Vagina (tissue), 2 donors: ENCODE data around the gene RBP2. TPM values are rescaled to one million over a fixed set of nuclear protein-coding genes. Genes with fewer than 3 reads are reported as not detected.

Experiments
- DNase-seq, 2 donors: peaks; one replicate each; pipeline ENCODE4 v3.0.0-alpha.2; 2017; ENCODE audit errors: extremely low spot score in 2 of 2
- H3K27ac ChIP-seq: fragments of 200-600 bp; sonication (generic); one replicate; pipeline ENCODE4 v1.5.1; 2019
- H3K27me3 ChIP-seq: fragments of 200-600 bp; sonication (generic); one replicate; pipeline ENCODE4 v1.5.1; 2019
- H3K36me3 ChIP-seq, 2 donors: fragments of 200-600 bp; sonication (generic); one replicate each; pipeline ENCODE4 v1.5.1; 2017 to 2019
- H3K4me1 ChIP-seq: fragments of 200-600 bp; sonication (generic); one replicate; pipeline ENCODE4 v1.5.1; 2019
- H3K4me3 ChIP-seq, 2 donors: fragments of 200-600 bp; sonication (generic); 1 replicate in 1 of 2; 2 replicates in 1 of 2; pipeline ENCODE4 v1.5.1; 2016 to 2019
- H3K9me3 ChIP-seq: fragments of 200-600 bp; sonication (generic); one replicate; pipeline ENCODE4 v1.5.1; 2019
- CTCF ChIP-seq, 3 experiments: fragments of 450-650 bp in 2 of 3; fragments of 200-600 bp in 1 of 3; sonication (generic) in 1 of 3; IDR thresholded peaks; one replicate each; pipeline ENCODE4 v1.5.1; 2017 to 2019; ENCODE audit warnings: antibody characterized with exemption in 3 of 3, mild to moderate bottlenecking in 2 of 3, moderate library complexity in 2 of 3
- POLR2A ChIP-seq, 2 donors: fragments of 450-650 bp; IDR thresholded peaks; one replicate each; pipeline ENCODE4 v1.6.1; 2017; ENCODE audit warnings: antibody characterized with exemption in 2 of 2, mild to moderate bottlenecking in 2 of 2, moderate library complexity in 2 of 2
- POLR2AphosphoS5 ChIP-seq, 2 donors: sonication (generic); formaldehyde crosslinking; IDR thresholded peaks; one replicate each; pipeline ENCODE4 v1.9.0; 2017; ENCODE audit warnings: antibody characterized with exemption in 2 of 2, mild to moderate bottlenecking in 2 of 2, low read depth in 1 of 2; ENCODE audit not compliant: insufficient read depth in 1 of 2
- intact Hi-C: fragments of 100-400 bp; cut with DNase I; formaldehyde crosslinking; loops from one replicate; pipeline ENCODE4 v1.15.1; 2023
- total RNA-seq: library from RNA; depleted of rRNA; stranded (reverse); fragments of >200 nt; gene quantifications from one replicate; pipeline ENCODE4 v1.2.3, GENCODE V29; 2016

Gene RBP2
- total RNA-seq, 1 donor from 2014 or later = not detected

DNA sequence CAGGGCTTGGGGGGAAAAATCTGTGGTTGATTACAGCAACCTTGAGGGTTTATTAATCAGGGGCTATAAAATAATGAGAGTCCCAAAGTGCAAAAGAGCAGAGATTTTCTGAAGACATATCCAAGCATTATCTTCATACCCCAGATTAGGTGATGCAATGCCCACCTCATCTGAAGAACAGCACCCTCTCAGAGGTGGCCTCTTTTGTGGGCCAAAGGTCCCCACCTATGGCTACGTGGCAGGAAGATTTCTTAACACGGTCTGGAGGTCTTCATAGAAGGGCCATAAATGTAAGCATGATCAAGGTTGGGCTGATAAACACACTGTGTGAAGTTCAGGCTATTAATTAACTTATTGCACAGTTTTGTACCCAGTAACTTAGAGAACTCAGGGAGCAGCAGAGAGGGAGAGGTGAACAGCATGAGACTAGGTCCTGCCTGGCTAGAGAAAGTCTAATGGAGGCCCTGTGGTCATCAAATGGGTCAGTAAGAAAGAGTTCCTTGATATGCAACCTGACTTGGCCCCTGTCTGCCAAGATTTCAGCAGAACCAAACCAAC, 29.6 kb upstream of the RBP2 start:
- intact Hi-C loops = no loop called here
- H3K36me3 ChIP-seq = no peaks in the 10 kb centered on the region
- H3K9me3 ChIP-seq = no peaks in the 10 kb centered on the region
- H3K27me3 ChIP-seq = no peaks in the 10 kb centered on the region
- no peaks in the 10 kb centered on the region for H3K4me1 ChIP-seq
- no peak overlapping the region for H3K27ac ChIP-seq
- TF ChIP-seq POLR2AphosphoS5 (IDR thresholded peaks at IDR 0.05; ENCODE audit: insufficient read depth in 1 of 2, low read depth in 1 of 2) (no peak), CTCF (IDR thresholded peaks at IDR 0.05) (no peak), POLR2A (IDR thresholded peaks at IDR 0.05) (no peak)
- DNase-seq = no peak
- H3K4me3 ChIP-seq = no peak overlapping the region

GRCh38 chr3:139499536-139499935, 23.2 kb upstream of the RBP2 start:
- no peak overlapping the region for H3K27ac ChIP-seq
- no peaks in the 10 kb centered on the region for H3K27me3 ChIP-seq
- H3K4me1 ChIP-seq = no peaks in the 10 kb centered on the region
- no peaks in the 10 kb centered on the region for H3K36me3 ChIP-seq
- no peak for TF ChIP-seq POLR2AphosphoS5 (IDR thresholded peaks at IDR 0.05; ENCODE audit: insufficient read depth in 1 of 2, low read depth in 1 of 2)
- TF ChIP-seq CTCF (IDR thresholded peaks at IDR 0.05) = no peak
- TF ChIP-seq POLR2A (IDR thresholded peaks at IDR 0.05) = no peak
- no peak for DNase-seq
- intact Hi-C loops = no loop called here
- no peaks in the 10 kb centered on the region for H3K9me3 ChIP-seq
- H3K4me3 ChIP-seq = no peak overlapping the region

GRCh38 chr3:139493826-139494385, 17.6 kb upstream of the RBP2 start:
- Histone ChIP-seq H3K27me3 (no peaks in the 10 kb centered on the region), H3K4me1 (no peaks in the 10 kb centered on the region), H3K36me3 (no peaks in the 10 kb centered on the region), H3K9me3 (no peaks in the 10 kb centered on the region), H3K4me3 (no peak overlapping the region), H3K27ac (no peak overlapping the region)
- intact Hi-C loops = no loop called here
- TF ChIP-seq POLR2AphosphoS5 (IDR thresholded peaks at IDR 0.05; ENCODE audit: insufficient read depth in 1 of 2, low read depth in 1 of 2) (no peak), POLR2A (IDR thresholded peaks at IDR 0.05) (no peak), CTCF (IDR thresholded peaks at IDR 0.05) (no peak)
- DNase-seq = peak in 1 of 2 donors; percentile 72

DNA sequence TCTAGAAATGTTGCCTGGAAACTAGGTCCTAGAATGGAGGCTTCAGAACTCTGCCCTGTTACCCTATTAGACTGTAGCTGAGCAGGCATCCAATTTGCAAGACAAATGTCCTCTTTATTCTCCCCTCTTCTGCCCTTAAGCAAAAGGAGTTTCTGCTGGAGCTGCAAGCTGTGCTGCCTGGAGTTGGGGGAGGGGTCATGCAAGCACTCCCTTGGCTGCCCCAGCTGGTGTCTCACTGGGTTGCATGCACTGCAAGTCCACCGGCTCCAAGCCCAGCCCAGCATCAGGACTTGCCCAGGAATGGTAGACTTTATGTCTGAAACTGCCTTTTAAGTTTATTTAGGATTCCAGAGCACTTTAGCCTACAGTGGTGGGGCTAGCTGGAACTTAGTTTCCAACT, 15.7 kb upstream of the RBP2 start:
- H3K4me3 ChIP-seq = no peak overlapping the region
- no peaks in the 10 kb centered on the region for H3K9me3 ChIP-seq

More for the DNA sequence above, 15.7 kb upstream of the RBP2 start:
- TF ChIP-seq POLR2A (IDR thresholded peaks at IDR 0.05) = no peak
- TF ChIP-seq CTCF (IDR thresholded peaks at IDR 0.05) = no peak
- TF ChIP-seq POLR2AphosphoS5 (IDR thresholded peaks at IDR 0.05; ENCODE audit: insufficient read depth in 1 of 2, low read depth in 1 of 2) = no peak
- no peak for DNase-seq
- Histone ChIP-seq H3K27ac (no peak overlapping the region), H3K27me3 (no peaks in the 10 kb centered on the region), H3K4me1 (no peaks in the 10 kb centered on the region), H3K36me3 (no peaks in the 10 kb centered on the region)
- intact Hi-C loops = no loop called here
